GM06990 (cell line): Measurements from ENCODE around the gene CCNB2.

Experiments used
- DNase-seq: peaks from one replicate; pipeline ENCODE4 v3.0.0-alpha.2; 2011; ENCODE audit not compliant: insufficient read length; ENCODE audit errors: extremely low read depth
- H3K27me3 ChIP-seq: replicated peaks from 2 replicates; pipeline ENCODE4 v1.6.0; 2011; ENCODE audit warnings: low read length; ENCODE audit not compliant: control insufficient read depth, insufficient read depth
- H3K36me3 ChIP-seq: 2 replicates; pipeline ENCODE4 v1.5.1; 2011; ENCODE audit warnings: low read length; ENCODE audit not compliant: control insufficient read depth, insufficient read depth
- H3K4me3 ChIP-seq: replicated peaks from 2 replicates; pipeline ENCODE4 v1.5.1; 2011; ENCODE audit warnings: low read depth, mild to moderate bottlenecking, control low read depth, low read length
- TF ChIP-seq, protein P1 (sequence below): IDR thresholded peaks from 2 replicates; pipeline ENCODE4 v1.5.1; 2011; ENCODE audit warnings: low read length, control low read depth, mild to moderate bottlenecking, inconsistent platforms; ENCODE audit not compliant: insufficient read depth, poor library complexity, severe bottlenecking

Gene CCNB2

DNA sequence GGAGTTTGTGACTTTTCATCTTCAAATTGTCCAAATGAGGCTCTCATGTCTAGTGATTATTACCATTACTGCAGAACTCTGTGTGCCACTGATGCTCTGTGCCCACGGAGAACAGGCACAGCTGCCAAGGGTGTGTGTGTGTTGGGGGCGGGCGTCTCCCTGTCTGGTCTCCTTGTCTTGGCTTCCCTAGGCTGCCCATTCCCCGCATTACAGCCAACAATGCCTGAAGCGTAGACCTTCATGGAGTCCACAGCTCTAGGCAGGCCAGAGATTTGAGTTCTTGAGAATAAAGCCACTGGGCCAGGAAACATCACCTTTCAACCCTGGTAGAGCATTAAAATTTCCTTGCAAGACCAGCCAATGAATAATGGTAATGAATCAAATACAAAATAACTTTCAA is 42.7 kb downstream of the CCNB2 start:
- no peaks in the 10 kb centered on the region for H3K27me3 ChIP-seq
- peaks cover 22% of the 10 kb centered on the region for H3K36me3 ChIP-seq
- DNase-seq, result no peak
- TF ChIP-seq, protein P1, sequence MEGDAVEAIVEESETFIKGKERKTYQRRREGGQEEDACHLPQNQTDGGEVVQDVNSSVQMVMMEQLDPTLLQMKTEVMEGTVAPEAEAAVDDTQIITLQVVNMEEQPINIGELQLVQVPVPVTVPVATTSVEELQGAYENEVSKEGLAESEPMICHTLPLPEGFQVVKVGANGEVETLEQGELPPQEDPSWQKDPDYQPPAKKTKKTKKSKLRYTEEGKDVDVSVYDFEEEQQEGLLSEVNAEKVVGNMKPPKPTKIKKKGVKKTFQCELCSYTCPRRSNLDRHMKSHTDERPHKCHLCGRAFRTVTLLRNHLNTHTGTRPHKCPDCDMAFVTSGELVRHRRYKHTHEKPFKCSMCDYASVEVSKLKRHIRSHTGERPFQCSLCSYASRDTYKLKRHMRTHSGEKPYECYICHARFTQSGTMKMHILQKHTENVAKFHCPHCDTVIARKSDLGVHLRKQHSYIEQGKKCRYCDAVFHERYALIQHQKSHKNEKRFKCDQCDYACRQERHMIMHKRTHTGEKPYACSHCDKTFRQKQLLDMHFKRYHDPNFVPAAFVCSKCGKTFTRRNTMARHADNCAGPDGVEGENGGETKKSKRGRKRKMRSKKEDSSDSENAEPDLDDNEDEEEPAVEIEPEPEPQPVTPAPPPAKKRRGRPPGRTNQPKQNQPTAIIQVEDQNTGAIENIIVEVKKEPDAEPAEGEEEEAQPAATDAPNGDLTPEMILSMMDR, result no peak
- H3K4me3 ChIP-seq, result no peak overlapping the region

DNA sequence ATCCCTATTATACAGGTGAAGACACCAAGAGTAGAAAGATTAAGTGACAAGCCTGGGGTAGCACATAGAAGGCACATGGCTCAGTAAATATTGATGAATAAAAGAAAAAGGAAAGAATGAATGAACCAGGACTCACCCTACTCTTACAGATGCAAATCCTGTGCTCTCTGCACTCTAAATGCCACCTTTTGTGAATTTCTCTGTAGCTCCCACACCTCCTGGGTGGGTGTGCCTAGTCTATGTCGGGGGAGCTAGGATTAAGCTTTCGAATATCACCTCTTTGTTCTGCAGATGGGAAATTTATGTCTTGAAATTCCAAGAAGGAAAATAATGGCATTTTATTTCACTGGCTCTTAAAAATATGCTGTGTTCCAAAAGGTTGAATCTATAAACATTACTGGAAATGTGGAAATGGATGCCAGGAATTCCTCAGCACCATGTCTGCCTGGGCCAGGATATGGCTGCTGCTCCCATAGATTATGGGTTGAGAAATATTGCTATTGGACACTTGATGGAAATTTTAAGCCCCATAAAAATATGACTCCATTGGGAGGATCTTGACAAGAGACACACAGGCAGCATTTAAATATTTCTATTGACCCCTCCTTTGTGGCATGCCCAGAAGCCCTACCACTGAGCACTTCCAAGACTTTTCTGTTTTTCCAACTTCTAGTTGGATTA is 43.3 kb downstream of the CCNB2 start:
- TF ChIP-seq, protein P1, result no peak
- no peaks in the 10 kb centered on the region for H3K27me3 ChIP-seq
- H3K36me3 ChIP-seq, result peaks cover 21% of the 10 kb centered on the region
- H3K4me3 ChIP-seq, result no peak overlapping the region
- DNase-seq, result no peak

DNA sequence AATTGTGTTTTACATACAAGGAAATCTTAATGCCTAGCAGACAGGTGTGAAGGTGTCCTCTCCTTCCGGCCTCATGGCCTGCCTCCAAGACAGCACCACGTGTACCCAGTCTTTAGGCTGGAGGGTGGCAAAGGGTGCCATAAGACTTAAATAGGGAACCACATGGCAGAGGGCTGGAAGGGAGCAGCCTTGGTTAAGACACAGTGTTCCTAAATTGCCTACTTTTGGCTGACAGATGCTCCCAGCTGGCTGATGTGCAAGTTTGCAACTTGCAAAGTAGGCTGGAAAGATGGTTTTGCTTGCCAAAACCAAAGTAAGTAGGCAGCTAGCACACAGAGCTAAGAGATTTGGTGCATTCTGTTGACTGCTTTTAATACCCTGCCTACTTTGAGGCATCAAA is 45.2 kb downstream of the CCNB2 start:
- H3K36me3 ChIP-seq, result peaks cover 29% of the 10 kb centered on the region

DNA sequence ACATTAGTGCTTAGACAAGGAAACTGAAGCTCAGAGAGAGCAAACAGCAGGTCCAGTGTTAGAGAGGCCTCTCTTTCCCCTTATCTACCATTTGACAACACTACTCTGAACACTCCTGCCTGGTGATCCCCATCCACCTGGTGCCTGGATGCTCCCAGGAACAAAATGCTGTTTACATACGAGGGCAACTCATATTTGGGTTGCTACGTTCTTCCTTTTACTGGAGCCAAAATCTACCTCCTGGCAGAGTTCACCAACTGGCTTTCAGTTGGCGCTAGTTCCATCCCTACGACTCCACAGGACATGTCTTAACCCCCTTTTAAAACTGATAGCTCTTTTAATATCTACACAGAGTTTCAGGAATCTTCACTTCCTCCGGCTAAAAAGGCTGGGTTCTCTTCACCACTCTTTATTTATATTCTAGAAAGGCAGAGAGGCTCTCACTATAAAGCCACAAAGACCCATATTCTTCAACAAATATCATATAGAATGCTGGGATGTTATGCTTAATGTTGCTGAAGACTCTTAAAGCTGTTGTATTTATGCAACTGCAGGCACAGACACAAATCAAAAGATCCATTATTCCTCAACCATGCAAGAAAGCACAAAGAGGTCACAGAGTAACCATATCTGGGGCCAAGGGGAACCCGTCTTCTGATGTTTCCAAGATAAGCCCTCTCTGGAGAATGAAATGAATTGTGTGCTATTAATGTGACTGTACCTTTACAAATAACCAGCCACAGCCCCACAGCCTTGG is 47.9 kb downstream of the CCNB2 start:
- DNase-seq, result no peak
- Histone ChIP-seq H3K36me3 (peaks cover 36% of the 10 kb centered on the region), H3K4me3 (no peak overlapping the region), H3K27me3 (no peaks in the 10 kb centered on the region)
- TF ChIP-seq, protein P1, result no peak

More for the DNA sequence above, 45.2 kb downstream of the CCNB2 start:
- no peak for DNase-seq
- H3K4me3 ChIP-seq, result no peak overlapping the region
- TF ChIP-seq, protein P1, result no peak
- H3K27me3 ChIP-seq, result no peaks in the 10 kb centered on the region

DNA sequence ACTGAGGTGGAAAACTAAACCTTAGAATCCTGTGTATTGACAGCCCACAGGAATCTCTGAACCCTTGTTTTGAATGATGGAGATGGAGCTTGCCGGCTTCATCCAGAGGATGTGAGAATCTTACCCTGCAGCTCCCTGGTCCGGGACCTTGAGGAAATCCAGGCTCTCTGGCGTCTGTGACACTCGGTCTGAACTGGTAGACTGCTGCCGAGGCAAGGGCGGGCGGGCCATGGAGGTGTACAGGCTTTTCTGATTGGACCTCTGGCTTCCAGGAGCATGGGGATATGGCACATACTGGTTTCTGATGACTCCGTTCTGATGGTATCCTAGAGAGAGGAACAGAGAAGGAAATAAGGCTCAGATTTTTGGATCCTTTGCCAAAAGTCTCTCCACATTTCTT is 48.5 kb downstream of the CCNB2 start:
- no peaks in the 10 kb centered on the region for H3K27me3 ChIP-seq
- H3K4me3 ChIP-seq, result no peak overlapping the region
- peaks cover 37% of the 10 kb centered on the region for H3K36me3 ChIP-seq
- TF ChIP-seq, protein P1, result no peak
- no peak for DNase-seq
